Smooth muscle cell (in vitro differentiated cells): ENCODE results near the gene JPH2. TPM values are rescaled to one million over a fixed set of nuclear protein-coding genes. Genes with fewer than 3 reads are reported as not detected.

Source experiments
- DNase-seq: peaks from one replicate; lab custom pipeline; 2025; ENCODE audit not compliant: unreplicated experiment; lab: John Stamatoyannopoulos, UW
- H2AFZ ChIP-seq: fragments of 200-600 bp; sonication (generic); 2 replicates; pipeline ENCODE4 v1.6.0; 2016; ENCODE audit warnings: antibody characterized with exemption, low read depth, mild to moderate bottlenecking
- H3F3A ChIP-seq: fragments of 200-600 bp; sonication (generic); 2 replicates; pipeline ENCODE4 v1.6.0; 2017; ENCODE audit warnings: antibody characterized with exemption, low read depth
- H3K27ac ChIP-seq: fragments of 200-600 bp; sonication (generic); 2 replicates; pipeline ENCODE4 v1.5.1; 2016; ENCODE audit warnings: low read depth, mild to moderate bottlenecking
- H3K27me3 ChIP-seq: fragments of 200-600 bp; sonication (generic); 2 replicates; pipeline ENCODE4 v1.6.1; 2016; ENCODE audit warnings: low read depth, mild to moderate bottlenecking
- H3K36me3 ChIP-seq: fragments of 200-600 bp; sonication (generic); 2 replicates; pipeline ENCODE4 v1.5.1; 2016; ENCODE audit warnings: low read depth
- H3K4me1 ChIP-seq: fragments of 200-600 bp; sonication (generic); 2 replicates; pipeline ENCODE4 v1.5.1; 2016; ENCODE audit warnings: low read depth
- H3K4me2 ChIP-seq: fragments of 200-600 bp; sonication (generic); 2 replicates; pipeline ENCODE4 v1.6.0; 2016; ENCODE audit warnings: mild to moderate bottlenecking
- H3K4me3 ChIP-seq: fragments of 200-600 bp; sonication (generic); 2 replicates; pipeline ENCODE4 v1.5.1; 2016; ENCODE audit warnings: mild to moderate bottlenecking
- H3K79me2 ChIP-seq: fragments of 200-600 bp; sonication (generic); 2 replicates; pipeline ENCODE4 v1.6.0; 2016; ENCODE audit warnings: low read depth, mild to moderate bottlenecking
- H3K9ac ChIP-seq: fragments of 200-600 bp; sonication (generic); 2 replicates; pipeline ENCODE4 v1.6.0; 2016; ENCODE audit warnings: low read depth
- H3K9me3 ChIP-seq: fragments of 200-600 bp; sonication (generic); replicated peaks from 2 replicates; pipeline ENCODE4 v1.5.1; 2016; ENCODE audit warnings: low read depth
- H4K20me1 ChIP-seq: fragments of 200-600 bp; sonication (generic); 2 replicates; pipeline ENCODE4 v1.6.0; 2016; ENCODE audit warnings: low read depth
- WGBS: methylation state at CpG from one replicate; pipeline ENCODE4 v1.1.7; 2016; ENCODE audit warnings: low lambda C conversion rate; 5-methylcytosine and 5-hydroxymethylcytosine counted together
- polyA plus RNA-seq: library from polyadenylated mRNA; unstranded; fragments of >200 nt; fragmentation: Nextera tagmentation; extraction: Ambion mirVana; gene quantifications from 2 replicates; pipeline ENCODE4 v1.2.1, GENCODE V29; 2016
- total RNA-seq: library from RNA; depleted of rRNA; stranded (reverse); fragments of >200 nt; gene quantifications from 2 replicates; pipeline ENCODE4 v1.2.3, GENCODE V29; 2014
- TF ChIP-seq, protein P1 (sequence below): fragments of 200-600 bp; sonication (generic); IDR thresholded peaks from 2 replicates; pipeline ENCODE4 v1.5.1; 2017; ENCODE audit warnings: borderline replicate concordance, mild to moderate bottlenecking, antibody characterized with exemption; ENCODE audit not compliant: insufficient read depth, poor library complexity, severe bottlenecking

The JPH2 gene
- total and polyA plus RNA-seq, 2 experiments from 2014 or later = 4.4 to 6.0 TPM

DNA sequence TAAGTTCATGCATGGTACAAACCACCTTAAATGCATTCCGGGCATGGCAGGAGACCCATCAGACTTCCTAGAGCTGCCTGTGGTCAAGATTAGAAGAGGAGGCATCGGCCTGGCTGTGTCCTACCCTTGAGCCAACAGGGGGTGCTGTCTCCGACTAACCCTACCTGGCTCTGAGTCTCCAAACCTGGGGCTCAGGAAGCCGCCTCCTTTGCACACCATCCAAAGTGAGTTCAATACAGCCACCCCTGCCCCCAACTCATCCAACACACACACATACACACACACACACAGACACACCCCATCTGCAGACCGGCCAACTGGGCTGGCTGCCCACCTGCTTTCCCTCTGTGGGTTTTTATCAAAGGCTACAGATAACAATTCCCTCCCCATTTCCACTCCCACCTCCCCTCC lies 77.0 kb downstream of the JPH2 start:
- H3K79me2 ChIP-seq = no peaks in the 10 kb centered on the region
- no peaks in the 10 kb centered on the region for H3K4me1 ChIP-seq
- H3K9me3 ChIP-seq = no peaks in the 10 kb centered on the region
- no peak for DNase-seq
- no peak overlapping the region for H2AFZ ChIP-seq
- H3F3A ChIP-seq = no peaks in the 10 kb centered on the region
- H3K4me3 ChIP-seq = no peak overlapping the region
- H3K4me2 ChIP-seq = no peak overlapping the region
- TF ChIP-seq, protein P1, sequence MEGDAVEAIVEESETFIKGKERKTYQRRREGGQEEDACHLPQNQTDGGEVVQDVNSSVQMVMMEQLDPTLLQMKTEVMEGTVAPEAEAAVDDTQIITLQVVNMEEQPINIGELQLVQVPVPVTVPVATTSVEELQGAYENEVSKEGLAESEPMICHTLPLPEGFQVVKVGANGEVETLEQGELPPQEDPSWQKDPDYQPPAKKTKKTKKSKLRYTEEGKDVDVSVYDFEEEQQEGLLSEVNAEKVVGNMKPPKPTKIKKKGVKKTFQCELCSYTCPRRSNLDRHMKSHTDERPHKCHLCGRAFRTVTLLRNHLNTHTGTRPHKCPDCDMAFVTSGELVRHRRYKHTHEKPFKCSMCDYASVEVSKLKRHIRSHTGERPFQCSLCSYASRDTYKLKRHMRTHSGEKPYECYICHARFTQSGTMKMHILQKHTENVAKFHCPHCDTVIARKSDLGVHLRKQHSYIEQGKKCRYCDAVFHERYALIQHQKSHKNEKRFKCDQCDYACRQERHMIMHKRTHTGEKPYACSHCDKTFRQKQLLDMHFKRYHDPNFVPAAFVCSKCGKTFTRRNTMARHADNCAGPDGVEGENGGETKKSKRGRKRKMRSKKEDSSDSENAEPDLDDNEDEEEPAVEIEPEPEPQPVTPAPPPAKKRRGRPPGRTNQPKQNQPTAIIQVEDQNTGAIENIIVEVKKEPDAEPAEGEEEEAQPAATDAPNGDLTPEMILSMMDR = peak; percentile 18
- H4K20me1 ChIP-seq = no peaks in the 10 kb centered on the region
- no peaks in the 10 kb centered on the region for H3K36me3 ChIP-seq
- no peak overlapping the region for H3K9ac ChIP-seq
- H3K27me3 ChIP-seq = peaks cover 6% of the 10 kb centered on the region
- no peak overlapping the region for H3K27ac ChIP-seq
- 82% methylated on average over 5 of the region's 5 CpGs for WGBS

DNA sequence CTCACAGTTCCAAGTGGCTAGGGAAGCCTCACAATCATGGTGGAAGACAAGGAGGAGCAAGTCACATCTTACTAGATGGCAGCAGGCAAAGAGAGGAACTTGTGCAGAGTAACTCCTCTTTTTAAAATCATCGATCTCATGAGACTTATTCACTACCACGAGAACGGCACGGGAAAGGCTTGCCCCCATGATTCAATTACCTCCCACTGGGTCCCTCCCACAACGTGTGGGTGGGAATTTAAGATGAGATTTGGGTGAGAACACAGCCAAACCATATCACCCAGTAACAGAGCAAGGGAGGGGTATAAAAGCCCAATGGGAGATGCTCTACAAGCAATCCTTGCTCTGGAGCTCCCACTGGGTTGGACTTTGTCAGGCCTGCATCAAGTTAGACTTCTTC lies 80.4 kb downstream of the JPH2 start:
- TF ChIP-seq, protein P1 = no peak
- DNase-seq = no peak
- Histone ChIP-seq H3K9me3 (peaks cover 4% of the 10 kb centered on the region), H3K4me2 (no peak overlapping the region), H4K20me1 (no peaks in the 10 kb centered on the region), H3K9ac (no peak overlapping the region), H3K4me3 (no peak overlapping the region), H2AFZ (no peak overlapping the region), H3K27me3 (peaks cover 12% of the 10 kb centered on the region), H3K27ac (no peak overlapping the region), H3K4me1 (no peaks in the 10 kb centered on the region), H3K79me2 (no peaks in the 10 kb centered on the region), H3F3A (no peaks in the 10 kb centered on the region), H3K36me3 (no peaks in the 10 kb centered on the region)
- WGBS = 85% methylated on average over 5 of the region's 5 CpGs

DNA sequence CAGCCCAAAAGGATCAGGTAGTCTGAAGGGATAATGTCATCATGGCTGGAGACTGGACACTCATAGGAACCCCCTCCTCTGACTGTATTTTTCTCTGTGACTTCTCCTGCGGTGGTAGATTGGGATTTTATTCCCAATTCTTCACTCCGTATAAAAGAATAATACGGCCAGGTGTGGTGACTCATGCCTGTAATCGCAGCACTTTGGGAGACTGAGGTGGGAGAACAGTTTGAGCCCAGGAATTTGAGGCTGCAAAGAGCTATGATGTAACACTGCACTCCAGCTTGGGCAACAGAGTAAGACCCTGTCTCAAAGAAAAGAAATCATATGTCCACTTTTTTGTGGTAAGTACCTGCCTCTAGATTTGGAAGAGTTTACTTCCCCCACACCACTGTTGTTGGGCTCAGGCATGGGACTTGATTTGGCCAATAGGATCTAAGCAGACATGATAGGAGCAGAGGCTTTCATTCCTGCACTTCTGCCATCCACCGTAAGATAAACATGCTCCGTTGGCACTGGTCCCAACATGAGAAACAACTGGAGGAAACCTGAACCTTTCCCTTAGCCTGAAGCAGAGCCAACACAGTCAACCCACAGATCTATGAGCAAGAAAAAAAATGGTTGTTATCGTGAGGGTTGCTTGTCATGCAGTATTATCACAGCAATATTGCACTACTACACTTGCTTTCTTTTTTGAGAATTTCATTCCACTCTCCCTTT lies 82.0 kb downstream of the JPH2 start:
- Histone ChIP-seq H3K27me3 (peaks cover 12% of the 10 kb centered on the region), H3F3A (no peaks in the 10 kb centered on the region), H3K79me2 (no peaks in the 10 kb centered on the region), H3K4me2 (no peak overlapping the region), H3K4me1 (no peaks in the 10 kb centered on the region), H4K20me1 (no peaks in the 10 kb centered on the region), H3K27ac (no peak overlapping the region), H3K9ac (no peak overlapping the region), H3K9me3 (peaks cover 4% of the 10 kb centered on the region), H3K4me3 (no peak overlapping the region), H2AFZ (no peak overlapping the region), H3K36me3 (no peaks in the 10 kb centered on the region)
- no peak for DNase-seq
- WGBS = 77% methylated on average over 7 of the region's 7 CpGs
- TF ChIP-seq, protein P1 = no peak

DNA sequence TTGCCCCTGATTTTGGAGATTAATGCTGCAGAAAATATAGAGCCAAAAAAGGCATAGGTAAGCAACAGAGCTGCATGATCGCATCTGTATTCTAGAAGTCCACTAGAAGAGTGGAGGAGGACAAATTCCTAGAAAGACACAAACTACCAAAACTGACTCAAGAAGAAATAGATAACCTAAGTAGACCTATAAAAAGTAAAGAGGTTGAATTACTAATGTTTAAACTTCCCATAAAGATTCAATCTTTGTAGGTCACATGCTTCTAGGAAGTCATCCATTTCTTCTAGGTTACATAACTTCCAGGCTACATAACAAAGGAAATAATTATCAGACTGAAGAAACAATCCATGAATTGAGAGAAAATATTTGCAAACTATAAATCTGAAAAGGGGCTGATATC lies 84.4 kb downstream of the JPH2 start:
- Histone ChIP-seq H2AFZ (no peak overlapping the region), H3K4me3 (no peak overlapping the region), H3F3A (no peaks in the 10 kb centered on the region), H3K27ac (no peak overlapping the region), H3K9ac (no peak overlapping the region), H3K36me3 (no peaks in the 10 kb centered on the region), H4K20me1 (no peaks in the 10 kb centered on the region), H3K9me3 (peaks cover 4% of the 10 kb centered on the region), H3K79me2 (no peaks in the 10 kb centered on the region), H3K27me3 (peaks cover 12% of the 10 kb centered on the region), H3K4me1 (no peaks in the 10 kb centered on the region), H3K4me2 (no peak overlapping the region)
- TF ChIP-seq, protein P1 = no peak
- no peak for DNase-seq
- WGBS = 97% methylated on average over 1 of the region's 1 CpG
